HepG2 (cell line): Measurements from ENCODE around the gene CMIP. TPM values are rescaled to one million over a fixed set of nuclear protein-coding genes. Genes with fewer than 3 reads are reported as not detected.

Experiments used
- ARID2 ChIP-seq: sonication (generic); formaldehyde crosslinking; IDR thresholded peaks from 2 replicates; pipeline ENCODE4 v1.8.1; 2022; ENCODE audit warnings: mild to moderate bottlenecking, missing genetic modification reagents, borderline replicate concordance
- BCL6 ChIP-seq: IDR thresholded peaks from 2 replicates; pipeline ENCODE4 v1.6.1; 2016; ENCODE audit warnings: missing genetic modification reagents, missing compliant biosample characterization
- FUBP1 ChIP-seq: sonication (generic); formaldehyde crosslinking; IDR thresholded peaks from 2 replicates; pipeline ENCODE4 v1.5.1; 2020; ENCODE audit warnings: missing genetic modification reagents, mild to moderate bottlenecking, borderline replicate concordance
- RFX1 ChIP-seq: fragments of 450-650 bp; IDR thresholded peaks from 2 replicates; pipeline ENCODE4 v1.6.1; 2017
- SIN3A ChIP-seq: IDR thresholded peaks from 2 replicates; pipeline ENCODE4 v1.6.1; 2011; ENCODE audit warnings: low read depth, mild to moderate bottlenecking, control low read depth, low read length, borderline replicate concordance
- SMARCC2 ChIP-seq: fragments of 450-650 bp; IDR thresholded peaks from 2 replicates; pipeline ENCODE4 v1.6.1; 2017; ENCODE audit warnings: antibody characterized with exemption, mild to moderate bottlenecking
- SP5 ChIP-seq: IDR thresholded peaks from 2 replicates; pipeline ENCODE4 v1.6.1; 2016; ENCODE audit warnings: low read depth, borderline replicate concordance
- U2AF2 ChIP-seq: fragments of 200-400 bp; formaldehyde crosslinking; IDR thresholded peaks from 2 replicates; pipeline ENCODE4 v1.6.1; 2017; ENCODE audit warnings: low read depth, mild to moderate bottlenecking, low read length
- YY1 ChIP-seq: IDR thresholded peaks from 2 replicates; pipeline ENCODE4 v1.6.1; 2011; ENCODE audit warnings: low read length, low read depth, moderate library complexity, mild to moderate bottlenecking; ENCODE audit not compliant: insufficient read depth, insufficient replicate concordance
- ZFP82 ChIP-seq: sonication (generic); formaldehyde crosslinking; IDR thresholded peaks from 2 replicates; pipeline ENCODE4 v1.5.1; 2020; ENCODE audit warnings: mild to moderate bottlenecking, missing genetic modification reagents, borderline replicate concordance
- ZNF430 ChIP-seq: sonication (generic); formaldehyde crosslinking; IDR thresholded peaks from 2 replicates; pipeline ENCODE4 v1.9.0; 2021; ENCODE audit warnings: mild to moderate bottlenecking, missing genetic modification reagents
- ZNF557 ChIP-seq: sonication (generic); formaldehyde crosslinking; IDR thresholded peaks from 2 replicates; pipeline ENCODE4 v1.4.0; 2020; ENCODE audit warnings: missing genetic modification reagents
- ZNF577 ChIP-seq: sonication (generic); formaldehyde crosslinking; IDR thresholded peaks from 2 replicates; pipeline ENCODE4 v1.4.0; 2020; ENCODE audit warnings: mild to moderate bottlenecking, low read depth, missing genetic modification reagents, borderline replicate concordance
- ZNF646 ChIP-seq: sonication (generic); formaldehyde crosslinking; IDR thresholded peaks from 2 replicates; pipeline ENCODE4 v1.9.0; 2021; ENCODE audit warnings: mild to moderate bottlenecking, missing genetic modification reagents
- ZNF749 ChIP-seq: sonication (generic); formaldehyde crosslinking; IDR thresholded peaks from 2 replicates; pipeline ENCODE4 v1.8.0; 2022; ENCODE audit warnings: mild to moderate bottlenecking, missing genetic modification reagents, moderate library complexity, borderline replicate concordance
- ZNF878 ChIP-seq: sonication (generic); formaldehyde crosslinking; IDR thresholded peaks from 2 replicates; pipeline ENCODE4 v1.8.1; 2023; ENCODE audit warnings: mild to moderate bottlenecking, missing genetic modification reagents, moderate library complexity
- polyA plus RNA-seq, 8 experiments: library from polyadenylated mRNA; depleted of rRNA in 3 of 8; stranded (reverse) in 7 of 8; unstranded in 1 of 8; fragments of >200 nt; fragmentation: Illumina TruSeq in 4 of 8; extraction: Trizol in 4 of 8; gene quantifications; 2 replicates each; pipeline versions ENCODE4 v1.2.1 to v1.2.3, GENCODE V29; 2011 to 2016; ENCODE audit warnings: low read depth in 4 of 8, missing spikeins in 1 of 8, mixed read lengths in 1 of 8; ENCODE audit not compliant: insufficient read depth in 1 of 8
- total RNA-seq, 5 experiments: library from RNA; depleted of rRNA; stranded (reverse); fragments of >200 nt; fragmentation: Illumina TruSeq; extraction: Trizol; gene quantifications; 2 replicates each; pipeline ENCODE4 v1.2.3, GENCODE V29; 2016; ENCODE audit warnings: low read depth in 1 of 5
- TF ChIP-seq, protein P1 (sequence below): sonication (generic); formaldehyde crosslinking; IDR thresholded peaks from 2 replicates; pipeline ENCODE4 v1.9.0; 2021; ENCODE audit warnings: missing genetic modification reagents, mild to moderate bottlenecking, borderline replicate concordance
- TF ChIP-seq, protein P2 (sequence below): sonication (generic); formaldehyde crosslinking; conservative IDR thresholded peaks from 2 replicates; pipeline ENCODE4 v1.4.0; 2020; ENCODE audit warnings: missing genetic modification reagents

Gene CMIP
- total and polyA plus RNA-seq, 2 of the 13 experiments (the other 11 are each of a cell fraction or from before 2014, with no cell fraction given) = 10.9 to 18.1 TPM

DNA sequence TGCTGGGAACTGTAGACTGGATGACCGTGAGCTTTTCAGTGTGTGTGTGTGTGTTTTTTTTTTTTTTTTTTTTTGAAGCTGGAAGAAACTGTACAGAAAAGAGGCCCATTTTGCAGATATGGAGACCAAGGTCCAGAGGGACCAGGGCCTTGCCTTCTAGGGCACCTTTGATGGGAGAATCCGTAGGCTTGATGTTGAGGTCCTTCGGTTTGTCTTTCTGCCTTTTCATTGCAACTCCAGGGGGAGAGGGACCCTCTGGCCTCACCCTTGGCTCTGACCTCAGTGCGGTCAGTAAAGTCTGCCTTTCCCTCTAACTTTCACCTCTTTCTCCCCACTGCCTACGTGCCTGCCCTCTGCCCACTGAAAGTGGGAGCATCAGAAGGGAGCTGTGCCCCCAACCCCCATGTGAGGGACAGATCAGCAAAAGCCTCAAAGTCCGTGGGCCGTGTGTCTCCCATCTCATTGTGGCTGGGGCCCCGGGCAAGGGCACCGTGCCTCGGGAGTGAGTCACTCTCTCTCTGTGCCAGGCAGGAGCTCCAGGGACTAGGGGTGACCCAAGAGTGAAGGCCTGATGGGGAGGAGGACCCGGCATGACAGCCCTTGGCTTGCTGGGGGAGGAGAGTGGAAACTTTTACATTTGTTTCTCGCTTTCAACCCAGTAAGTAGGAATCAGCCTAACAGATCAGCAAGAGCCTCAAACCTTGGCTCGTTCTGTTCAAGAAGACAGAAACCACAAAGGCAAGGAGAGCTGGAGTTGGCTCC is 123.6 kb downstream of the CMIP start (continued):
- TF ChIP-seq SP5 = 0 out of 2 replicates have a peak, but pooled peaks have one; percentile 14
- no peak for TF ChIP-seq ZNF430 (CRISPR knock-in tag)
- TF ChIP-seq ZNF577 (CRISPR knock-in tag) = no peak
- TF ChIP-seq U2AF2 = no peak
- no peak for TF ChIP-seq RFX1
- TF ChIP-seq ZNF749 (CRISPR knock-in tag) = no peak
- TF ChIP-seq, protein P1, sequence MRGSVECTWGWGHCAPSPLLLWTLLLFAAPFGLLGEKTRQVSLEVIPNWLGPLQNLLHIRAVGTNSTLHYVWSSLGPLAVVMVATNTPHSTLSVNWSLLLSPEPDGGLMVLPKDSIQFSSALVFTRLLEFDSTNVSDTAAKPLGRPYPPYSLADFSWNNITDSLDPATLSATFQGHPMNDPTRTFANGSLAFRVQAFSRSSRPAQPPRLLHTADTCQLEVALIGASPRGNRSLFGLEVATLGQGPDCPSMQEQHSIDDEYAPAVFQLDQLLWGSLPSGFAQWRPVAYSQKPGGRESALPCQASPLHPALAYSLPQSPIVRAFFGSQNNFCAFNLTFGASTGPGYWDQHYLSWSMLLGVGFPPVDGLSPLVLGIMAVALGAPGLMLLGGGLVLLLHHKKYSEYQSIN (CRISPR knock-in tag) = no peak
- TF ChIP-seq YY1 = no peak
- no peak for TF ChIP-seq ZFP82
- no peak for TF ChIP-seq SMARCC2
- no peak for TF ChIP-seq SIN3A
- TF ChIP-seq ZNF878 = no peak
- TF ChIP-seq ZNF646 (CRISPR knock-in tag) = no peak
- TF ChIP-seq ZNF557 = no peak
- TF ChIP-seq, protein P2, sequence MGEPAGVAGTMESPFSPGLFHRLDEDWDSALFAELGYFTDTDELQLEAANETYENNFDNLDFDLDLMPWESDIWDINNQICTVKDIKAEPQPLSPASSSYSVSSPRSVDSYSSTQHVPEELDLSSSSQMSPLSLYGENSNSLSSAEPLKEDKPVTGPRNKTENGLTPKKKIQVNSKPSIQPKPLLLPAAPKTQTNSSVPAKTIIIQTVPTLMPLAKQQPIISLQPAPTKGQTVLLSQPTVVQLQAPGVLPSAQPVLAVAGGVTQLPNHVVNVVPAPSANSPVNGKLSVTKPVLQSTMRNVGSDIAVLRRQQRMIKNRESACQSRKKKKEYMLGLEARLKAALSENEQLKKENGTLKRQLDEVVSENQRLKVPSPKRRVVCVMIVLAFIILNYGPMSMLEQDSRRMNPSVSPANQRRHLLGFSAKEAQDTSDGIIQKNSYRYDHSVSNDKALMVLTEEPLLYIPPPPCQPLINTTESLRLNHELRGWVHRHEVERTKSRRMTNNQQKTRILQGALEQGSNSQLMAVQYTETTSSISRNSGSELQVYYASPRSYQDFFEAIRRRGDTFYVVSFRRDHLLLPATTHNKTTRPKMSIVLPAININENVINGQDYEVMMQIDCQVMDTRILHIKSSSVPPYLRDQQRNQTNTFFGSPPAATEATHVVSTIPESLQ = no peak
- TF ChIP-seq FUBP1 (CRISPR knock-in tag) = no peak
- 0 out of 2 replicates have a peak, but pooled peaks have one; percentile 14 for TF ChIP-seq BCL6 (CRISPR knock-in tag)
- no peak for TF ChIP-seq ARID2 (CRISPR knock-in tag)
